GM23248 (cell line): Measurements from ENCODE around the gene FARP1.

ENCODE experiments used
- EZH2 ChIP-seq: fragments of 200-600 bp; sonication (generic); IDR thresholded peaks from 2 replicates; pipeline ENCODE4 v1.6.1; 2018; ENCODE audit warnings: antibody characterized with exemption, mild to moderate bottlenecking; ENCODE audit not compliant: insufficient read depth, poor library complexity, severe bottlenecking
- EZH2phosphoT487 ChIP-seq: fragments of 200-600 bp; sonication (generic); IDR thresholded peaks from 2 replicates; pipeline ENCODE4 v1.6.1; 2018; ENCODE audit warnings: antibody characterized with exemption, moderate library complexity, mild to moderate bottlenecking, low read depth; ENCODE audit not compliant: insufficient read depth

DNA sequence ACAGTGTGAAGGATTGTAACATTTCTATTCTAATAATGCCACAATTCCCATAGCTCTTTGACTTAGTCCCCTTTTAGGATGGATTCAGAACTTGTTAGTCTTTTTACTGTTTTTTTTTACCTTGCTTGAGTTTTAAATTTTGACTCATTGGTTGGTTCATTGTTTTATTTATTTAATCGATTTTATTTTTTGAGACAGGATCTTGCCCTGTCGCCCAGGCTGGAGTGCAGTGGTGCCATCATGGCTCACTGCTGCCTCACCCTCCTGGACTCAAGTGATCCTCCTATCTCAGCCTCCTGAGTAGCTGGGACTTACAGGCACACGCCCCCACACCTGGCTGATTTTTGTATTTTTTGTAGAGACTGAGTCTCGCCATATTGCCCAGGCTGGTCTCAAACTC lies 39.3 kb downstream of the FARP1 start:
- TF ChIP-seq EZH2 = no peak
- no peak for TF ChIP-seq EZH2phosphoT487
